HG02970 (cell line): ENCODE data around the gene SMIM36.
"Not testable (repeated sequence)": the region's sequence is repeated elsewhere in the genome, so short reads cannot be mapped to it uniquely, and the experiment has no call there.

Experiments used
- ATAC-seq: cut with Tn5 transposase; IDR thresholded peaks from one replicate; pipeline ENCODE4 v1.9.1; 2021; ENCODE audit warnings: mild to moderate bottlenecking, moderate library complexity, moderate number of reproducible peaks; ENCODE audit not compliant: unreplicated experiment, low FRiP score

Gene SMIM36

GRCh38 chr17:55418369-55419268 lies 92.6 kb downstream of the SMIM36 start:
- ATAC-seq, result no peak

- no peak for ATAC-seq
Measured at GRCh38 chr17:55417411-55418268, 93.6 kb downstream of the SMIM36 start.

- ATAC-seq, result no peak
Measured at GRCh38 chr17:55416470-55417052, 94.7 kb downstream of the SMIM36 start.

GRCh38 chr17:55416000-55416399 lies 95.3 kb downstream of the SMIM36 start:
- ATAC-seq, result no peak

- ATAC-seq, result no peak
Measured at GRCh38 chr17:55414983-55415382, 96.3 kb downstream of the SMIM36 start.

GRCh38 chr17:55413825-55414489 lies 97.3 kb downstream of the SMIM36 start:
- no peak for ATAC-seq

GRCh38 chr17:55411463-55411855 lies 99.8 kb downstream of the SMIM36 start:
- no peak for ATAC-seq

GRCh38 chr17:55410722-55411462 lies 100.4 kb downstream of the SMIM36 start:
- no peak for ATAC-seq

- no peak for ATAC-seq
Measured at GRCh38 chr17:55409030-55409800, 102.0 kb downstream of the SMIM36 start.

GRCh38 chr17:55407641-55408566 lies 103.3 kb downstream of the SMIM36 start:
- ATAC-seq, result no peak

GRCh38 chr17:55405600-55405999 lies 105.7 kb downstream of the SMIM36 start:
- no peak for ATAC-seq

GRCh38 chr17:55404197-55404596 lies 107.1 kb downstream of the SMIM36 start:
- ATAC-seq, result not testable (repeated sequence)

- no peak for ATAC-seq
Measured at GRCh38 chr17:55402374-55402773, 108.9 kb downstream of the SMIM36 start.
